ENCODE results near the gene GATAD2B.
"Not testable (repeated sequence)": the region's sequence is repeated elsewhere in the genome, so short reads cannot be mapped to it uniquely, and the experiment has no call there.

The GATAD2B gene

GRCh38 chr1:153882296-153882912 is 40.4 kb downstream of the GATAD2B start:
- DNase-seq: no peak

- DNase-seq: no peak
These were observed 41.0 kb downstream of the GATAD2B start for GRCh38 chr1:153881751-153882150.

- DNase-seq: peak; percentile 32
These were observed 41.8 kb downstream of the GATAD2B start for GRCh38 chr1:153880962-153881361.

- no peak for DNase-seq
These were observed 42.7 kb downstream of the GATAD2B start for GRCh38 chr1:153880024-153880423.

- no peak for DNase-seq
These were observed 45.7 kb downstream of the GATAD2B start for GRCh38 chr1:153877112-153877511.

GRCh38 chr1:153872934-153873333 is 49.8 kb downstream of the GATAD2B start:
- DNase-seq: no peak

- DNase-seq: no peak
These were observed 50.4 kb downstream of the GATAD2B start for GRCh38 chr1:153872331-153872730.

- no peak for DNase-seq
These were observed 53.3 kb downstream of the GATAD2B start for GRCh38 chr1:153869486-153869885.

GRCh38 chr1:153866045-153866850 is 56.5 kb downstream of the GATAD2B start:
- no peak for DNase-seq

- no peak for DNase-seq
These were observed 62.5 kb downstream of the GATAD2B start for GRCh38 chr1:153860285-153860684.

GRCh38 chr1:153857505-153857904 is 65.3 kb downstream of the GATAD2B start:
- DNase-seq: no peak

- DNase-seq: no peak
These were observed 66.0 kb downstream of the GATAD2B start for GRCh38 chr1:153856763-153857162.

- DNase-seq: no peak
These were observed 70.6 kb downstream of the GATAD2B start for GRCh38 chr1:153852170-153852569.

- DNase-seq: peak; percentile 13
These were observed 73.1 kb downstream of the GATAD2B start for GRCh38 chr1:153849487-153850185.

GRCh38 chr1:153848805-153849204 is 74.0 kb downstream of the GATAD2B start:
- DNase-seq: no peak

- DNase-seq: no peak
These were observed 77.6 kb downstream of the GATAD2B start for GRCh38 chr1:153845158-153845557.

GRCh38 chr1:153844349-153844748 is 78.4 kb downstream of the GATAD2B start:
- not testable (repeated sequence) for DNase-seq

GRCh38 chr1:153842006-153842471 is 80.7 kb downstream of the GATAD2B start:
- DNase-seq: no peak

- no peak for DNase-seq
These were observed 81.2 kb downstream of the GATAD2B start for GRCh38 chr1:153841463-153841994.

GRCh38 chr1:153840774-153841173 is 82.0 kb downstream of the GATAD2B start:
- not testable (repeated sequence) for DNase-seq

- not testable (repeated sequence) for DNase-seq
These were observed 88.8 kb downstream of the GATAD2B start for GRCh38 chr1:153833968-153834367.

GRCh38 chr1:153833171-153833570 is 89.6 kb downstream of the GATAD2B start:
- DNase-seq: no peak

- no peak for DNase-seq
These were observed 90.5 kb downstream of the GATAD2B start for GRCh38 chr1:153832293-153832692.
